Neural progenitor cell (in vitro differentiated cells): ENCODE measurements around the gene TRMT44. TPM values are rescaled to one million over a fixed set of nuclear protein-coding genes. Genes with fewer than 3 reads are reported as not detected.
A peak's percentile ranks its signal among the peaks of the same experiment; 100 is the strongest.

Experiments used
- DNase-seq: peaks from one replicate; pipeline ENCODE4 v3.0.0-alpha.2; 2016; ENCODE audit warnings: low spot score
- H2AFZ ChIP-seq: fragments of 200-600 bp; sonication (generic); replicated peaks from 2 replicates; pipeline ENCODE4 v1.6.1; 2016; ENCODE audit warnings: antibody characterized with exemption
- H3F3A ChIP-seq: fragments of 200-600 bp; sonication (generic); 2 replicates; pipeline ENCODE4 v1.6.1; 2016; ENCODE audit warnings: antibody characterized with exemption, low read depth
- H3K27ac ChIP-seq: fragments of 200-600 bp; sonication (generic); 2 replicates; pipeline ENCODE4 v1.5.1; 2016; ENCODE audit warnings: mild to moderate bottlenecking
- H3K27me3 ChIP-seq: fragments of 200-600 bp; sonication (generic); 2 replicates; pipeline ENCODE4 v1.6.1; 2016; ENCODE audit warnings: mild to moderate bottlenecking, moderate library complexity
- H3K36me3 ChIP-seq: fragments of 200-600 bp; sonication (generic); 2 replicates; pipeline ENCODE4 v1.5.1; 2016
- H3K4me1 ChIP-seq: fragments of 200-600 bp; sonication (generic); 2 replicates; pipeline ENCODE4 v1.6.1; 2016; ENCODE audit warnings: mixed run types
- H3K4me2 ChIP-seq: fragments of 200-600 bp; sonication (generic); 2 replicates; pipeline ENCODE4 v1.6.1; 2016
- H3K4me3 ChIP-seq: fragments of 200-600 bp; sonication (generic); 2 replicates; pipeline ENCODE4 v1.5.1; 2016
- H3K79me2 ChIP-seq: fragments of 200-600 bp; sonication (generic); 2 replicates; pipeline ENCODE4 v1.6.1; 2016; ENCODE audit warnings: low read depth
- H3K9ac ChIP-seq: fragments of 200-600 bp; sonication (generic); 2 replicates; pipeline ENCODE4 v1.6.1; 2016
- H3K9me3 ChIP-seq: fragments of 200-600 bp; sonication (generic); 2 replicates; pipeline ENCODE4 v1.5.1; 2016; ENCODE audit warnings: low read depth
- H4K20me1 ChIP-seq: fragments of 200-600 bp; sonication (generic); 2 replicates; pipeline ENCODE4 v1.6.1; 2016; ENCODE audit warnings: low read depth
- H3K27ac Mint-ChIP-seq: 3 replicates; pipeline ENCODE4 v1.8.0; 2021; ENCODE audit warnings: mixed read lengths
- H3K27me3 Mint-ChIP-seq: 2 replicates; pipeline ENCODE4 v1.8.0; 2022; ENCODE audit warnings: low read depth, mild to moderate bottlenecking, inconsistent platforms, moderate library complexity, mixed read lengths; ENCODE audit not compliant: insufficient read depth
- H3K36me3 Mint-ChIP-seq: 3 replicates; pipeline ENCODE4 v1.8.0; 2021; ENCODE audit warnings: mixed read lengths
- H3K4me1 Mint-ChIP-seq: 3 replicates; pipeline ENCODE4 v1.8.0; 2021; ENCODE audit warnings: mixed read lengths
- H3K4me3 Mint-ChIP-seq: 3 replicates; pipeline ENCODE4 v1.8.0; 2021; ENCODE audit warnings: mild to moderate bottlenecking, moderate library complexity, mixed read lengths
- H3K9me3 Mint-ChIP-seq: 3 replicates; pipeline ENCODE4 v1.8.0; 2020; ENCODE audit warnings: mixed read lengths
- CTCF ChIP-seq: fragments of 200-600 bp; sonication (generic); IDR thresholded peaks from 2 replicates; pipeline ENCODE4 v1.5.1; 2017; ENCODE audit warnings: antibody characterized with exemption, mild to moderate bottlenecking
- EZH2 ChIP-seq: fragments of 200-600 bp; sonication (generic); IDR thresholded peaks from 2 replicates; pipeline ENCODE4 v1.6.1; 2017; ENCODE audit warnings: antibody characterized with exemption, mild to moderate bottlenecking, moderate library complexity
- EZH2phosphoT487 ChIP-seq: fragments of 200-600 bp; sonication (generic); IDR thresholded peaks from 2 replicates; pipeline ENCODE4 v1.6.1; 2017; ENCODE audit warnings: antibody characterized with exemption
- total RNA-seq: library from RNA; depleted of rRNA; stranded (reverse); fragments of >200 nt; gene quantifications from 2 replicates; pipeline ENCODE4 v1.2.3, GENCODE V29; 2015; ENCODE audit warnings: low replicate concordance

The TRMT44 gene
- total RNA-seq, 1 donor from 2014 or later: 19.9 TPM

GRCh38 chr4:8431553-8431952 lies 9.0 kb upstream of the TRMT44 start:
- H3K79me2 ChIP-seq: no peaks in the 10 kb centered on the region
- H3K4me3 ChIP-seq: no peak overlapping the region
- no peaks in the 10 kb centered on the region for H4K20me1 ChIP-seq
- Mint-ChIP-seq H3K4me3 (no peak overlapping the region), H3K9me3 (no peaks in the 10 kb centered on the region), H3K36me3 (no peaks in the 10 kb centered on the region), H3K4me1 (peaks cover 28% of the 10 kb centered on the region), H3K27me3 (peaks cover 4% of the 10 kb centered on the region), H3K27ac (peak overlapping the region; percentile 27)
- no peak for DNase-seq
- no peaks in the 10 kb centered on the region for H3K36me3 ChIP-seq
- no peaks in the 10 kb centered on the region for H3K27me3 ChIP-seq
- no peak overlapping the region for H2AFZ ChIP-seq
- TF ChIP-seq CTCF (no peak), EZH2 (no peak), EZH2phosphoT487 (no peak)
- no peaks in the 10 kb centered on the region for H3K9me3 ChIP-seq
- no peak overlapping the region for H3K9ac ChIP-seq
- H3K4me1 ChIP-seq: peaks cover 12% of the 10 kb centered on the region
- peaks cover 29% of the 10 kb centered on the region for H3F3A ChIP-seq
- no peak overlapping the region for H3K27ac ChIP-seq
- no peak overlapping the region for H3K4me2 ChIP-seq

GRCh38 chr4:8433136-8433535 lies 7.4 kb upstream of the TRMT44 start:
- Mint-ChIP-seq H3K27me3 (peaks cover 4% of the 10 kb centered on the region), H3K4me1 (peaks cover 29% of the 10 kb centered on the region), H3K4me3 (peak overlapping the region; percentile 3), H3K36me3 (no peaks in the 10 kb centered on the region), H3K27ac (no peak overlapping the region), H3K9me3 (no peaks in the 10 kb centered on the region)
- peaks cover 26% of the 10 kb centered on the region for H3K4me1 ChIP-seq
- no peaks in the 10 kb centered on the region for H4K20me1 ChIP-seq
- H3K27ac ChIP-seq: no peak overlapping the region
- H3K9me3 ChIP-seq: no peaks in the 10 kb centered on the region
- H3K9ac ChIP-seq: no peak overlapping the region
- H2AFZ ChIP-seq: no peak overlapping the region
- no peak overlapping the region for H3K4me3 ChIP-seq
- no peak overlapping the region for H3K4me2 ChIP-seq
- peaks cover 43% of the 10 kb centered on the region for H3F3A ChIP-seq
- TF ChIP-seq EZH2: no peak
- TF ChIP-seq EZH2phosphoT487: no peak
- TF ChIP-seq CTCF: no peak
- DNase-seq: no peak
- H3K79me2 ChIP-seq: no peaks in the 10 kb centered on the region
- no peaks in the 10 kb centered on the region for H3K27me3 ChIP-seq
- H3K36me3 ChIP-seq: no peaks in the 10 kb centered on the region

- peaks cover 29% of the 10 kb centered on the region for H3K4me1 ChIP-seq
- peaks cover 51% of the 10 kb centered on the region for H3F3A ChIP-seq
- no peaks in the 10 kb centered on the region for H3K36me3 ChIP-seq
- H4K20me1 ChIP-seq: no peaks in the 10 kb centered on the region
- TF ChIP-seq CTCF (no peak), EZH2phosphoT487 (no peak), EZH2 (no peak)
- peaks cover 28% of the 10 kb centered on the region for H3K4me1 Mint-ChIP-seq
- peaks cover 2% of the 10 kb centered on the region for H3K36me3 Mint-ChIP-seq
- H3K9ac ChIP-seq: no peak overlapping the region
- peak; percentile 71 for DNase-seq
- H3K4me3 ChIP-seq: no peak overlapping the region
- peaks cover 9% of the 10 kb centered on the region for H3K79me2 ChIP-seq
- H3K27me3 ChIP-seq: no peaks in the 10 kb centered on the region
- no peak overlapping the region for H3K4me2 ChIP-seq
- peak overlapping the region; percentile 55 for H3K4me3 Mint-ChIP-seq
- H3K27ac ChIP-seq: no peak overlapping the region
- peaks cover 3% of the 10 kb centered on the region for H3K27me3 Mint-ChIP-seq
- no peak overlapping the region for H2AFZ ChIP-seq
- peaks cover 5% of the 10 kb centered on the region for H3K9me3 ChIP-seq
- peaks cover 2% of the 10 kb centered on the region for H3K9me3 Mint-ChIP-seq
- H3K27ac Mint-ChIP-seq: no peak overlapping the region
Measured at GRCh38 chr4:8434251-8435073, 6.1 kb upstream of the TRMT44 start.
